ENCODE data around the gene OR51E1.

- TF ChIP-seq CTCF (IDR thresholded peaks at IDR 0.05): no peak
- no peak for TF ChIP-seq EZH2 (IDR thresholded peaks at IDR 0.05; ENCODE audit: borderline replicate concordance, insufficient read depth, low read depth, low read length, poor library complexity, severe bottlenecking)
Observed at GRCh38 chr11:4647766-4648165, 4.0 kb downstream of the OR51E1 start.

Data from B cell (primary cell).